Inferior parietal cortex (tissue), 1 donor: ENCODE measurements around the gene RARA.
"Not testable (repeated sequence)": the region's sequence is repeated elsewhere in the genome, so short reads cannot be mapped to it uniquely, and the experiment has no call there.

Experiments used
- DNase-seq: peaks from one replicate; pipeline ENCODE4 v3.0.0-alpha.2; 2016; ENCODE audit errors: extremely low spot score

RARA gene

DNA sequence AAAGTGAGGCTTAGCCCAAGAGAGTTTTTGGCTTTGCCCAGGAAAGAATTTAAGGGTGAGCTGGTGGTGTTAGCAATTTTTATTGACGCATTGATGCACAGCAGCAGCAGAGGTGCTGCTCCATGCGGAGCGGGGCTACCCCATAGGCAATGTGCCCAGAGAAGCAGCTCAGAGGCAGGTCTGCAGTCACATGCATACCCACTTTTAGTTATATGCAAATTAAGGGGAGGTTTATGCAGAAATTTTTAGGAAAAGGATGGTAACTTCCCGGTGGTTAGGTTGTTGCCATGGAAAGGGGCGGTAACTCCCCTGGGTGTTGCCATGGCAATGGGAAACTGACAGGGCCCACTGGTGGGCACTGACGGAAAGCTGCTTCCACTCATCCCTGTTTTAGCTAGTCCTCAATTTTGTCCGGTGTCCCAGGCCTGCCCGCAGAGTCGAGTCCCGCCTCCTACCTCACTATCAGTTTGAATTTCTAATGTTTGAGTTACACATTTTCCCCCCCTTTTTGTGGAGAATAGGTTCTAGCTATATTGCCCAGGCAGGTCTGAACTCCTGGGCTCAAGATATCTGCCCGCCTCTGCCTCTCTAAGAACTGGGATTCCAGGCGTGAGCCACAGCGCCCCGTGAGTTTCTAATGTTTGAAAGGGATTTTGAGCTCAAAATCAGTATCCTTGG is 66.0 kb downstream of the RARA start:
- no peak for DNase-seq

DNA sequence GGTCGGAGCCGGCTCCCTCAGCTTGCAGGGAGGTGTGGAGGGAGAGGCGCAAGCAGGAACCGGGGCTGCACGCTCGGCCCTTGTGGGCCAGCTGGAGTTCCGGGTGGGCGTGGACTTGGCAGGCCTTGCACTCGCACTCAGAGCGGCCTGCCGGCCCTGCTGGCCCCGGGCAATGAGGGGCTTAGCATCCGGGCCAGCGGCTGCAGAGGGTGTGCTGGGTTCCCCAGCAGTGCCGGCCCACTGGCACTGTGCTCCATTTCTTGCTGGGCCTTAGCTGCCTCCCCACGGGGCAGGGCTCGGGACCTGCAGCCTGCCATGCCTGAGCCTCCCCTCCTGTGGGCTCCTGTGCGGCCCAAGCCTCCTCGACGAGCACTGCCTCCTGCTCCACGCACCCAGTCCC is 66.8 kb downstream of the RARA start:
- not testable (repeated sequence) for DNase-seq

DNA sequence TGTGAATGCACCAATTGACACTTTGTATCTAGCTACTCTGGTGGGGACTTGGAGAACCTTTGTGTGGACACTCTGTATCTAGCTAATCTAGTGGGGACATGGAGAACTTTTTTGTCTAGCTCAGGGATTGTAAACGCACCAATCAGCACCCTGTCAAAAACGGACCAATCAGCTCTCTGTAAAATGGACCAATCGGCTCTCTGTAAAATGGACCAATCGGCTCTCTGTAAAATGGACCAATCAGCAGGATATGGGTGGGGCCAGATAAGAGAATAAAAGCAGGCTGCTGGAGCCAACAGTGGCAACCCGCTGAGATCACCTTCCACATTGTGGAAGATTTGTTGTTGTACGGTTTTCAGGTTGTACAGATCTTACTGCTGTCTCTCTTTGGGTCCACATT is 67.6 kb downstream of the RARA start:
- DNase-seq: not testable (repeated sequence)

DNA sequence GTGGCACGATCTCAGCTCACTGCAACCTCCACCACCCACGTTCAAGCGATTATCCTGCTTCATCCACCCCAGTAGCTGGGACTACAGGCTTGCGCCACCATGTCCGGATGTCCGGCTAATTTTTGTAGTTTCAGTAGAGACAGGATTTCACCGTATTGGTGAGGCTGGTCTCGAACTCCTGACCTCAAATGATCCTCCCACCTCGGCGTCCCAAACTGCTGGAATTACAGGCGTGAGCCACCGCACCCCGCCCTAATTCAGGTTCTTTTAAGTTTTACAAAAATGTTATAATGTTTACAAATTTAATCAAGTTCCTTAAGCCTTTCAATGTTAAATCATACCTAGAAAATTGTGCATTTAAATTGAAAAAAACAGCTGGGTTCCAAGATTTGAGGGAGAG is 68.9 kb downstream of the RARA start:
- no peak for DNase-seq

- DNase-seq: no peak
Measured at GRCh38 chr17:40378966-40379365, 70.0 kb downstream of the RARA start.

DNA sequence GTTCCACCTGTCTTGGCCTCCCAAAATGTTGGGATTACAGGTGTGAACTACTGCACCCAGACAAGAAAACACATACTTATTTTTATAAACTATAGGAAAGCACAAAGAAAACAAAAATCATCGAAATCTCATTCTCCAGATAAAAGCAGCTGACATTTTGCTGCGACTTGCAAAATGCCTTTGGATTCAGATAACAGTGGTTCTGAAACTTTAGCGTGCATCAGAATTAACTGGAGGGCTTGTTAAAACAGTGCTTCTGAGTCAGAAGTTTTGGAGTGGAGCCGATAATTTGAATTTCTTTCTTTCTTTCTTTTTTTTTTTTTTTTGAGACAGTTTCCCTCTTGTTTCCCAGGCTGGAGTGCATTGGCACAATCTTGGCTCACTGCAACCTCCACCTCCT is 73.3 kb downstream of the RARA start:
- DNase-seq: no peak

GRCh38 chr17:40386555-40386954 is 77.6 kb downstream of the RARA start:
- DNase-seq: not testable (repeated sequence)

DNA sequence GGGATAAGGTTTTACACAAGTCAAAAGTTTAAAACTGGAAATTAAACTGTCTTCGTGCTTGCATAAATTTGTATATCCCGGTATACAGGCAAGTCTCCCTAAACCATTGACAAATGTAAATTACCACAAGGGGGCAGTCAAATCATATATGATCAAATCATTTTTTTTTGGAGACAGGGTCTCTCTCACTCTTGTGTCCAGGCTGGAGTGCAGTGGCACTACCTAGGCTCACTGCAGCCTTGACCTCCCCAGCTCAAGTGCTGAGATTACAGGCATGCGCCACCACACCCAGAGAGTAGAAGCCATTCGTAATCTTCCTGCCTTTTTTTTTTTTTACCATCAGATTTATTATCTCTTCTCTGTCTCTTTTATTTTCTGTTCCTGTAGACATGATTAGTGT is 90.2 kb downstream of the RARA start:
- DNase-seq: peak; percentile 72

GRCh38 chr17:40402668-40403067 is 93.7 kb downstream of the RARA start:
- no peak for DNase-seq

DNA sequence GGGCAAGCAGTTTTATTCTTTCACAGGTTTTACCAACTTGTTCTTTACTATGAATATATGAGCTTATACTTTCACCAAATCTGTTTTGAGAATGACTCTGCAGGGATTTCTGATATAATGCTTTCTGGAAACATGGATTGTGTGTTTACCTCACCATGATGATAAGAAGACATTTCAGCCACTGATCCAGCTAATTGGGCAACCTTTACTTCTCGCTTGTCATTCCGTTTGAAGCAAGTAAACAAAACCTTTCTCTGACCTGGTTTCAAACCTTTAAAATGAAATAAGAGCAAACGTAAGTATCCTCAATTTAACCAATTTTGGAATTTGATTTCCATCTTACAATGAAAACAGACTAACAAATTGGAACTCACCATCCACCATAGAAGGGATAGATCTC is 95.0 kb downstream of the RARA start:
- no peak for DNase-seq
